ENCODE results near the gene CD7. TPM values are rescaled to one million over a fixed set of nuclear protein-coding genes. Genes with fewer than 3 reads are reported as not detected.

Gene CD7
- total and polyA plus RNA-seq, 9 of the 15 experiments (the other 6 are each of a cell fraction or from before 2014, with no cell fraction given), result 0.21 to 0.35 TPM; not detected in 7

DNA sequence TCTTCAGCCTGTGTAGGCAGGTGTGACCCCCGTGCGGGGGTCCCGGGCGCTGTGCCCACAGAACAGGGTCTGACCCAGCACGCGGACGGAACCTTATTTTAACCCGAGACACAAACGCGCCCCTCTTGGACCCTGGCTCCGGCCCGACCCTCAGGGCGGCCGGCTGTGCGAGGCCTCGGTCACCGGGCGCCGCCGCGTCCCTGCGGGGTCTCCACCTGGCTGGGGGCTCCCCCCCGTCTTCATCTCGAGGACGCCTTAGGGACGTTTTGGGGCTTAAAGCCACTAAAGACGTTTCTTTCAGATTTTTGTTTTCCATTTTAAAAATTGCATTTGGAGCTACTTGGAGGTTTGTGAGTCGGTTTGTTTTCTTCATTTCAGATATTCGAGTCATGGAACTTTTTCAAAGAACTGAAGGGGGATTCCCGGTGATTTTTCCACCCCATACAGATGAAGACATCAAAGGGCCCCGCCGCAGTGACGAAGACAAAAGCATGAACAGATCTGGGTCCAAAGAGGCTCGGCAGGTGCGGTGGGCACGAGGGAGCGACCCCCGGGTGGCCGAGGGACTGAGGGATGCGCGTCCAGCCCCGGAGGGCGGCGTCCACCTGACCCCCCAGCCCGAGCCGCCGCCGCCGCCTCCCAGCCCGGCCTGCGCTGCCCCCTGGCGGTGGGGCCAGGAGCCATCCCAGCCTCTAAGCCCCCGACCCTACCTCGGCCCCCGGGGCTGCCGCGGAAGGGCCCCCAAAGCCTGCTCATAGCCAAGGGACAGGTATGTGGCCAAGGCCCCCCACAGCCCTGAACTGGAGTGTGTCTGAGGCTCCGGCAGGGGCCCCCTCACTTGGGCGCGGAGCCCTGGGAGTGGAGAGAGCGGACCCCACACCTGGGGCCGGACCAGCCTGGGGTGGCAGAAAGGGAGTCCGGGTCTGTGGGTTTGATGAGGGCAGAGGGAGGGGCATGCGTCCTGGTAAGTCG, 3.8 kb upstream of the CD7 start (continued):
- TF ChIP-seq, protein P1, sequence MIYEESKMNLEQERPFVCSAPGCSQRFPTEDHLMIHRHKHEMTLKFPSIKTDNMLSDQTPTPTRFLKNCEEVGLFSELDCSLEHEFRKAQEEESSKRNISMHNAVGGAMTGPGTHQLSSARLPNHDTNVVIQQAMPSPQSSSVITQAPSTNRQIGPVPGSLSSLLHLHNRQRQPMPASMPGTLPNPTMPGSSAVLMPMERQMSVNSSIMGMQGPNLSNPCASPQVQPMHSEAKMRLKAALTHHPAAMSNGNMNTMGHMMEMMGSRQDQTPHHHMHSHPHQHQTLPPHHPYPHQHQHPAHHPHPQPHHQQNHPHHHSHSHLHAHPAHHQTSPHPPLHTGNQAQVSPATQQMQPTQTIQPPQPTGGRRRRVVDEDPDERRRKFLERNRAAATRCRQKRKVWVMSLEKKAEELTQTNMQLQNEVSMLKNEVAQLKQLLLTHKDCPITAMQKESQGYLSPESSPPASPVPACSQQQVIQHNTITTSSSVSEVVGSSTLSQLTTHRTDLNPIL (CRISPR knock-in tag; IDR thresholded peaks at IDR 0.05), result no peak
- TF ChIP-seq PRPF4 (IDR thresholded peaks at IDR 0.05; ENCODE audit: insufficient read depth, low read depth, low read length, poor library complexity, severe bottlenecking) (no peak), CTCF (IDR thresholded peaks at IDR 0.05 in 2 of 3, conservative IDR thresholded peaks at IDR 0.05 in 1 of 3; ENCODE audit: insufficient read depth in 2 of 3, low read depth in 1 of 3, low read length in 3 of 3) (peak; percentile 65 to 87 (median 77)), NCOA4 (IDR thresholded peaks at IDR 0.05; ENCODE audit: partially characterized antibody) (no peak), SMC3 (conservative IDR thresholded peaks at IDR 0.05; ENCODE audit: insufficient read depth, low read depth, low read length) (peak; percentile 78), RBM25 (IDR thresholded peaks at IDR 0.05; ENCODE audit: low read depth, low read length, severe bottlenecking) (no peak), IFI16 (CRISPR knock-in tag; IDR thresholded peaks at IDR 0.05) (no peak), ZBED1 (IDR thresholded peaks at IDR 0.05) (no peak), BRD9 (IDR thresholded peaks at IDR 0.05; ENCODE audit: low read depth, partially characterized antibody) (no peak), MIER1 (IDR thresholded peaks at IDR 0.05; ENCODE audit: low read depth) (no peak), CEBPG (CRISPR knock-in tag; IDR thresholded peaks at IDR 0.05) (no peak), CEBPG (tag; conservative IDR thresholded peaks at IDR 0.05 in 1 of 2, IDR thresholded peaks at IDR 0.05 in 1 of 2) (no peak), MYBL2 (IDR thresholded peaks at IDR 0.05; ENCODE audit: low read depth) (no peak), MYBL2 (CRISPR knock-in tag; IDR thresholded peaks at IDR 0.05; ENCODE audit: borderline replicate concordance) (no peak), RBM15 (IDR thresholded peaks at IDR 0.05; ENCODE audit: insufficient read depth, low read length) (no peak), ZBTB33 (CRISPR knock-in tag; IDR thresholded peaks at IDR 0.05) (peak; percentile 48), HDGF (IDR thresholded peaks at IDR 0.05) (no peak), ZC3H11A (IDR thresholded peaks at IDR 0.05; ENCODE audit: low read depth, low read length) (no peak), MAFK (IDR thresholded peaks at IDR 0.05; ENCODE audit: low read length) (no peak), EP400 (IDR thresholded peaks at IDR 0.05) (no peak)
- TF ChIP-seq, protein P2, sequence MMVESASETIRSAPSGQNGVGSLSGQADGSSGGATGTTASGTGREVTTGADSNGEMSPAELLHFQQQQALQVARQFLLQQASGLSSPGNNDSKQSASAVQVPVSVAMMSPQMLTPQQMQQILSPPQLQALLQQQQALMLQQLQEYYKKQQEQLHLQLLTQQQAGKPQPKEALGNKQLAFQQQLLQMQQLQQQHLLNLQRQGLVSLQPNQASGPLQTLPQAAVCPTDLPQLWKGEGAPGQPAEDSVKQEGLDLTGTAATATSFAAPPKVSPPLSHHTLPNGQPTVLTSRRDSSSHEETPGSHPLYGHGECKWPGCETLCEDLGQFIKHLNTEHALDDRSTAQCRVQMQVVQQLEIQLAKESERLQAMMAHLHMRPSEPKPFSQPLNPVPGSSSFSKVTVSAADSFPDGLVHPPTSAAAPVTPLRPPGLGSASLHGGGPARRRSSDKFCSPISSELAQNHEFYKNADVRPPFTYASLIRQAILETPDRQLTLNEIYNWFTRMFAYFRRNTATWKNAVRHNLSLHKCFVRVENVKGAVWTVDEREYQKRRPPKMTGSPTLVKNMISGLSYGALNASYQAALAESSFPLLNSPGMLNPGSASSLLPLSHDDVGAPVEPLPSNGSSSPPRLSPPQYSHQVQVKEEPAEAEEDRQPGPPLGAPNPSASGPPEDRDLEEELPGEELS (CRISPR knock-in tag; IDR thresholded peaks at IDR 0.05; ENCODE audit: borderline replicate concordance), result no peak

All from K562 (cell line).